NCI-H345 treated with DMSO at 0.1 percent for 48 hours (cell line): Measurements from ENCODE around the gene BLOC1S4.

Experiments used
- DNase-seq: peaks from one replicate; lab custom pipeline; 2025; ENCODE audit not compliant: unreplicated experiment; lab: John Stamatoyannopoulos, UW

BLOC1S4 gene

GRCh38 chr4:6689506-6689960, 26.4 kb upstream of the BLOC1S4 start:
- no peak for DNase-seq

GRCh38 chr4:6692379-6692778, 23.6 kb upstream of the BLOC1S4 start:
- no peak for DNase-seq

GRCh38 chr4:6692806-6693205, 23.2 kb upstream of the BLOC1S4 start:
- DNase-seq: no peak

- DNase-seq: no peak
These were observed 22.5 kb upstream of the BLOC1S4 start, which contains the start of gene S100P for GRCh38 chr4:6693231-6694176. S100P (plus strand) TSS chr4:6693878; CDS start chr4:6693933, 55 bp downstream.

- DNase-seq: no peak
These were observed 21.6 kb upstream of the BLOC1S4 start for GRCh38 chr4:6694177-6694901.

- DNase-seq: no peak
These were observed 20.0 kb upstream of the BLOC1S4 start for GRCh38 chr4:6695660-6696610.

GRCh38 chr4:6696611-6697010, 19.4 kb upstream of the BLOC1S4 start:
- DNase-seq: no peak

- DNase-seq: no peak
These were observed 18.8 kb upstream of the BLOC1S4 start for GRCh38 chr4:6697131-6697530.

GRCh38 chr4:6699388-6699787, 16.6 kb upstream of the BLOC1S4 start:
- DNase-seq: no peak

GRCh38 chr4:6699903-6700302, 16.1 kb upstream of the BLOC1S4 start:
- no peak for DNase-seq

GRCh38 chr4:6701371-6701770, 14.6 kb upstream of the BLOC1S4 start:
- DNase-seq: no peak

GRCh38 chr4:6702761-6703160, 13.2 kb upstream of the BLOC1S4 start:
- DNase-seq: no peak

- DNase-seq: no peak
These were observed 12.2 kb upstream of the BLOC1S4 start for GRCh38 chr4:6703786-6704185.

- DNase-seq: no peak
These were observed 10.3 kb upstream of the BLOC1S4 start for GRCh38 chr4:6705646-6706045.

- DNase-seq: no peak
These were observed 9.8 kb upstream of the BLOC1S4 start for GRCh38 chr4:6706173-6706572.

GRCh38 chr4:6709230-6710114, 6.5 kb upstream of the BLOC1S4 start, which contains the start of gene MRFAP1L1:
MRFAP1L1 (minus strand) TSS chr4:6709865; CDS start chr4:6709629, 236 bp downstream.
- peak; percentile 87 for DNase-seq

GRCh38 chr4:6710282-6710681, 5.7 kb upstream of the BLOC1S4 start:
- no peak for DNase-seq

GRCh38 chr4:6710996-6711395, 5.0 kb upstream of the BLOC1S4 start:
- no peak for DNase-seq

GRCh38 chr4:6714954-6715353, 1.0 kb upstream of the BLOC1S4 start:
- no peak for DNase-seq

- DNase-seq: no peak
These were observed 313 bp upstream of the BLOC1S4 start for GRCh38 chr4:6715704-6716017.
